Kidney epithelial cell (primary cell): ENCODE results near the gene CPNE4. TPM values are rescaled to one million over a fixed set of nuclear protein-coding genes. Genes with fewer than 3 reads are reported as not detected.

Source experiments
- DNase-seq: peaks from one replicate; pipeline ENCODE4 v3.0.0-alpha.2; 2010; ENCODE audit warnings: low read depth
- H3K27me3 ChIP-seq: 2 replicates; pipeline ENCODE4 v1.6.0; 2011; ENCODE audit warnings: low read length; ENCODE audit not compliant: control insufficient read depth, insufficient read depth
- H3K36me3 ChIP-seq: 2 replicates; pipeline ENCODE4 v1.5.1; 2011; ENCODE audit warnings: low read length; ENCODE audit not compliant: control insufficient read depth, insufficient read depth
- H3K4me3 ChIP-seq: 2 replicates; pipeline ENCODE4 v1.5.1; 2011; ENCODE audit warnings: low read depth, mild to moderate bottlenecking, control low read depth, low read length
- total RNA-seq: library from RNA; depleted of rRNA; stranded (reverse); fragments of >200 nt; gene quantifications from 2 replicates; pipeline ENCODE4 v1.2.3, GENCODE V29; 2015
- TF ChIP-seq, protein P1 (sequence below): IDR thresholded peaks from 2 replicates; pipeline ENCODE4 v1.5.1; 2011; ENCODE audit warnings: mild to moderate bottlenecking, moderate library complexity, low read length, control low read depth, inconsistent platforms; ENCODE audit not compliant: insufficient read depth, poor library complexity, severe bottlenecking

CPNE4 gene
- 2.5 and 3.7 TPM in 2 replicates for total RNA-seq

DNA sequence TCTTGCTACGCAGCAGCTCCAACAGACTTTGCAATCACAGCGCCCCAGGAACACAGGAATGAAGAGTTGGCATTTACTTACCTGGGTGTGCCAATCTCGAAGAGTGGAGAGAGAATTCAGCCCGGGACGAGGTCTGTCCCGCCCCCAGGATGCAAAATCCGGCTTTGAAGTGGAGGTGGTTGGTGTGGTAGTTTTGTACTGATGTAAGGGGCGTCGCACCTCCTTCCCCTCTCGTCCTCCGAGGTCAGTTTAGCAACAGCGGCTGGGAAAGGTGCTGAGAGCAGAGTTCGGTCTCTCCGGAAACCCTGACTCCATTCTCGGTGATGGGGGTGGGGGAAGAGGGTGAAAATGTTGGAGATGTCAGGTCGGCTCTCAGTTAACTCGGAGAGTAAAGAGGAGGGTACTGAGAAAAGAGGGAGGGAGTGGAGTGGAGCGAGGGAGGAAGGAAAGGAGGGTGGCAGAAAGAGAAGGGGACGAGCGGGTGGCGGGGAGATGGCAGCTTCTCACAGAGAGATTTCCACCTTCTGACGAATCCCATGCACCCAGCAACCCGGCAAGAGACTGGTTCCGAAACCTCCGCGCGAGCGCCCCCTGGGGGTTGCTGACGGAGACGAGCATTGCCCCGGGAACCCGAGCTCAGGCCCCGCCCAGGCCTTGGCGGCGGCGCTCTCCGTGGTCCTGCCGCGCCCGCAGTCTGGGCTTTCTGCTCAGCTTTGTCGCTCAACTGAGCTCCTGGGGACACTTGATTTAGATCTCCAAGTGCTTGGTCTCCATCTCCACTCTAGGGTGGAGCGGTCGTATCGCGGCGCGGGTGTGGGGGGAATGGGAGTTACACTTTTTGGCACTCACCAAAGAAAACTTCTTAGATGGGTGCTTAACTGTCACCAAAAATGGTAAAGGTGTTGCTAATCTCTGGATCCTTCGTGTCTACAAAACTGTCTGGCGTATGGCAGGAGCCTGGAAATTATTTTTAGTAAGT lies at the start of gene CPNE4:
TSS of gene CPNE4 (minus strand) at position 529 of the 979 bp plus-strand sequence.
- Histone ChIP-seq H3K36me3 (no peaks in the 10 kb centered on the region), H3K4me3 (peak within 1 kb of the TSS; percentile 21), H3K27me3 (peaks cover 28% of the 10 kb centered on the region)
- DNase-seq: peak; percentile 18
- TF ChIP-seq, protein P1, sequence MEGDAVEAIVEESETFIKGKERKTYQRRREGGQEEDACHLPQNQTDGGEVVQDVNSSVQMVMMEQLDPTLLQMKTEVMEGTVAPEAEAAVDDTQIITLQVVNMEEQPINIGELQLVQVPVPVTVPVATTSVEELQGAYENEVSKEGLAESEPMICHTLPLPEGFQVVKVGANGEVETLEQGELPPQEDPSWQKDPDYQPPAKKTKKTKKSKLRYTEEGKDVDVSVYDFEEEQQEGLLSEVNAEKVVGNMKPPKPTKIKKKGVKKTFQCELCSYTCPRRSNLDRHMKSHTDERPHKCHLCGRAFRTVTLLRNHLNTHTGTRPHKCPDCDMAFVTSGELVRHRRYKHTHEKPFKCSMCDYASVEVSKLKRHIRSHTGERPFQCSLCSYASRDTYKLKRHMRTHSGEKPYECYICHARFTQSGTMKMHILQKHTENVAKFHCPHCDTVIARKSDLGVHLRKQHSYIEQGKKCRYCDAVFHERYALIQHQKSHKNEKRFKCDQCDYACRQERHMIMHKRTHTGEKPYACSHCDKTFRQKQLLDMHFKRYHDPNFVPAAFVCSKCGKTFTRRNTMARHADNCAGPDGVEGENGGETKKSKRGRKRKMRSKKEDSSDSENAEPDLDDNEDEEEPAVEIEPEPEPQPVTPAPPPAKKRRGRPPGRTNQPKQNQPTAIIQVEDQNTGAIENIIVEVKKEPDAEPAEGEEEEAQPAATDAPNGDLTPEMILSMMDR: peak; percentile 93

DNA sequence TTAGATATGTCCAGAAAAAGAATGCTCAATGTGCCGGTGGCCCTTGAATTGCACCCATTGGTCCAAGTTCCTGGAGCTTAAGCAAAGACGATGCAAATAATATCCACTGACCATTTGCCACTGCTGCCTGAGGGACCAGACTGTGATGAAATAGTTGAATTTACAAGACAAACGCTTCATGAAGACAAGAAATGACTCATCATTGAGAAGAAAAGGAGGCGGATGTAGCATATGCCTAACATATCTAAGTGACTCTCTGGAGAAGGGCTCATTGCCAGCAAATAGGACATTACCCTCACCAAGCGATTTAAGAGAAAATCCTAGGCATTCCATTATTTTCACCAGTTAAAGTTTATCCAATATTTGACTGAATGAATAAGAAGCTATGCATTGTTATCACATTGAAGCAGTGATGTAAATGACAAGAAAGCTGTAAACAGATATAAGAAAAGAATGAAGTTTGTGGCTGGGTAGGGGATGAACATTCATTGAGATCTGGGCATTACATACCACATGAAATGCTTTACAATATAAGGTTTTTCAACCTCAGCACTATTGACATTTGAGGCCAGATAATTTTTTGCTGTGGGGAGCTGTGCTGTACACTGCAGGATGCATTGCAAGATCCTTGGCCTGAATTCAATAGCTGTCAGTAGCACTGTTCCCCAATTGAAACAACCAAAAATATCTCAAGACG lies 48.9 kb upstream of the CPNE4 start:
- DNase-seq: no peak
- TF ChIP-seq, protein P1: no peak

DNA sequence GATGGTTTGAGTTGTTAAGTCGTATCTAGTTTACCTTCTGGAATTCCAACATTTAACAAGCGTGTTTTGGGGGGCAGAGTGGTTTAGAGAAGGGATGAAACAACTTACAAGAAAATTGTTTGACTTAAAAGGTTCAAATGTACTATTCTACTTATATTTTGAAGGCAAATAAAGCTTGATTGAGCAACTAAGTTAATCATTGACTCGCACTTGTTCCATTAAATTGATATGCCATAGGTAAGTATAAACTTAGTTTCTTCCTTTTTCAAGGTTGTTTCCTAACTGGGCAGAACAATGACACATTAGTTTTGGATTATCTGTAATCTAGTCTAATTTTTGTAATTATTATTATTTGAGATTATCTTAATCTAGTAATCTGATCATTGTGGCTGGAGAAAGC lies 48.3 kb upstream of the CPNE4 start:
- H3K27me3 ChIP-seq: no peaks in the 10 kb centered on the region
- no peak for DNase-seq
- H3K4me3 ChIP-seq: no peak overlapping the region
- TF ChIP-seq, protein P1: no peak
- H3K36me3 ChIP-seq: no peaks in the 10 kb centered on the region

More for the DNA sequence above, 48.9 kb upstream of the CPNE4 start:
- no peak overlapping the region for H3K4me3 ChIP-seq
- H3K36me3 ChIP-seq: no peaks in the 10 kb centered on the region
- no peaks in the 10 kb centered on the region for H3K27me3 ChIP-seq

DNA sequence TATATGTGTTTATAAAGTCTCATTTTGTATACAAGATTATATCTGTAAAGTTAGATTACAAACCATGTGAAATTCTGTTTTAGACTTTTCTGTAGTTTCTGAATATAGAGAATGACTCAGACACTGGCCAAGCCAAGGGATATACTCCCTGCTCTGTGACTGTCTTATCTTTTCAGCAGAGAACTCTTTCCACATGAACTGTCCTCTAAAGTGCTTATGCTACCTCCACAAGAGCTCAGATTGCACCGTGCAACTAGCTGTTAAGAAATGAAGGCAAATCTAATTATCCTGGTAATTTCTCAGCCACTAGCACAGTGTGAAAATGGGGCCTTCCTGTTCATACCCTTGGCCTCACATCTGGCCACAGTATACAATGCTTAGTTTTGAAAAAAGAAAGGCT lies 44.3 kb upstream of the CPNE4 start:
- TF ChIP-seq, protein P1: no peak
- no peak overlapping the region for H3K4me3 ChIP-seq
- H3K36me3 ChIP-seq: no peaks in the 10 kb centered on the region
- DNase-seq: no peak
- no peaks in the 10 kb centered on the region for H3K27me3 ChIP-seq

DNA sequence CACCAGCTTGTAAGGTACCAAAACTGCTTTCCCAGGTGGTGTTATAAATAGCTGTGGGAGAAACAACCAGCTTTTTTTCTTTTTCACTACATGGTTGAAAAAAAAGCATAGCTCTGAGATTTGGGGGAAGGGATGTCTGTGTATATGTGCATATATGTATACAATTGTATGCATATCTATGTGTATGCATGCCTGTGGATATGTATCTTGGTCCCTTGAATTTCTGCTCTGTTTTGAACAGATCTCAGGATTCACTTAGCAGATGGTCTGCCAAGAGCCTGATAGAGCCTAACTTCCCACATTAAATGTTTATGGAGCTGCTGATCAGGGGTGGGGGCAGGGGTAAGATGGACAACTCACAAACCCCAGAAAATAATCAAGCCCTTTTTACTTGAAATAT lies 39.0 kb upstream of the CPNE4 start:
- Histone ChIP-seq H3K27me3 (no peaks in the 10 kb centered on the region), H3K4me3 (no peak overlapping the region), H3K36me3 (no peaks in the 10 kb centered on the region)
- TF ChIP-seq, protein P1: no peak
- no peak for DNase-seq
